ENCODE results near the gene NAXD.

Gene NAXD

GRCh38 chr13:110626521-110626920 lies 11.2 kb downstream of the NAXD start (continued):
- TF ChIP-seq BCL6B (tag by site-specific recombination; IDR thresholded peaks at IDR 0.05) (no peak), SP3 (tag by site-specific recombination; IDR thresholded peaks at IDR 0.05) (no peak), ZNF449 (tag by site-specific recombination; IDR thresholded peaks at IDR 0.05) (no peak), ZBTB49 (tag by site-specific recombination; IDR thresholded peaks at IDR 0.05; ENCODE audit: low read depth) (no peak), ZNF155 (tag by site-specific recombination; IDR thresholded peaks at IDR 0.05) (no peak), ZNF2 (tag by site-specific recombination; IDR thresholded peaks at IDR 0.05) (no peak), ZNF48 (tag by site-specific recombination; IDR thresholded peaks at IDR 0.05) (no peak), ZNF214 (tag by site-specific recombination; IDR thresholded peaks at IDR 0.05; ENCODE audit: borderline replicate concordance) (no peak), ZNF302 (tag by site-specific recombination; IDR thresholded peaks at IDR 0.05; ENCODE audit: low read depth) (no peak), INSM2 (tag by site-specific recombination; IDR thresholded peaks at IDR 0.05) (no peak)

- H3K27ac ChIP-seq (ENCODE audit: extremely low read depth, low read depth, low read length): no peak overlapping the region
- peak; percentile 56; the same call in 1 of the 2 replicates for TF ChIP-seq ZFP37 (tag by site-specific recombination; IDR thresholded peaks at IDR 0.05)
- no peak for TF ChIP-seq ZNF626 (tag by site-specific recombination; IDR thresholded peaks at IDR 0.05)
- H3K36me3 ChIP-seq (ENCODE audit: control insufficient read depth in 2 of 2, insufficient read depth in 1 of 2, low read length in 2 of 2): peaks cover 4 to 59% of the 10 kb centered on the region in 2 experiments; a peak in 2 of 3 replicates
- POLR2A ChIA-PET: interaction anchor here (1.6 kb wide), 1 partner anchor 12 kb away, joined by 5 read pairs; the partner anchor contains the start of gene NAXD
- no peaks in the 10 kb centered on the region for H3K9me3 ChIP-seq (ENCODE audit: control insufficient read depth, insufficient read depth, low read depth, low read length)
- H3K4me3 ChIP-seq (ENCODE audit: low read depth, low read length): no peak overlapping the region
- CTCF ChIA-PET: no interaction called here
- no peaks in the 10 kb centered on the region for H3K4me1 ChIP-seq (ENCODE audit: control insufficient read depth, insufficient read depth, low read length)
These were observed 12.0 kb downstream of the NAXD start for GRCh38 chr13:110627351-110627750.

- H3K9me3 ChIP-seq (ENCODE audit: control insufficient read depth, insufficient read depth, low read depth, low read length): no peaks in the 10 kb centered on the region
- TF ChIP-seq ZNF629 (tag by site-specific recombination; IDR thresholded peaks at IDR 0.05) (no peak), GFI1B (tag by site-specific recombination; IDR thresholded peaks at IDR 0.05) (no peak), ZIC2 (tag by site-specific recombination; IDR thresholded peaks at IDR 0.05) (peak; percentile 54)
- no peak overlapping the region for H3K4me3 ChIP-seq (ENCODE audit: low read depth, low read length)
- H3K27ac ChIP-seq (ENCODE audit: extremely low read depth, low read depth, low read length): no peak overlapping the region
- H3K4me1 ChIP-seq (ENCODE audit: control insufficient read depth, insufficient read depth, low read length): no peaks in the 10 kb centered on the region
- H3K36me3 ChIP-seq (ENCODE audit: control insufficient read depth in 2 of 2, insufficient read depth in 1 of 2, low read length in 2 of 2): peaks cover 4 to 53% of the 10 kb centered on the region in 2 experiments; a peak in 2 of 3 replicates
- ChIA-PET CTCF (no interaction called here), POLR2A (interaction anchor here (1.6 kb wide), 1 partner anchor 13 kb away, joined by 5 read pairs; the partner anchor contains the start of gene NAXD)
These were observed 12.6 kb downstream of the NAXD start for GRCh38 chr13:110627761-110628476.
